ENCODE data around the gene KMT2B. TPM values are rescaled to one million over a fixed set of nuclear protein-coding genes. Genes with fewer than 3 reads are reported as not detected.

The KMT2B gene
- total and polyA plus RNA-seq, 8 donors = 8.3 to 92.4 (median 18.9) TPM

GRCh38 chr19:35738021-35738886 lies 20.5 kb downstream of the KMT2B start:
- Histone ChIP-seq H3K27ac (peak overlapping the region in 1 of 5 donors; percentile 56), H3K4me1 (peaks cover 14 to 36% (median 24%) of the 10 kb centered on the region in 4 donors), H3K4me3 (no peak overlapping the region), H3K27me3 (no peaks in the 10 kb centered on the region), H3K9me3 (no peaks in the 10 kb centered on the region), H3K36me3 (peaks cover 35 to 70% (median 67%) of the 10 kb centered on the region in 4 donors)
- intact Hi-C loops (cut with DNase I; ENCODE audit: low total_unique reads) = no loop called here
- 88 to 93% (median 92%) methylated on average over 19 to 37 of the region's 37 CpGs for WGBS, 5 donors
- no peak for TF ChIP-seq EP300 (IDR thresholded peaks at IDR 0.05)
- TF ChIP-seq POLR2A (IDR thresholded peaks at IDR 0.05) = no peak
- no peak for TF ChIP-seq POLR2AphosphoS5 (IDR thresholded peaks at IDR 0.05)
- no peak for TF ChIP-seq CTCF (IDR thresholded peaks at IDR 0.05)
- DNase-seq = no peak

- no peak for TF ChIP-seq CTCF (IDR thresholded peaks at IDR 0.05)
- TF ChIP-seq POLR2A (IDR thresholded peaks at IDR 0.05) = no peak
- TF ChIP-seq EP300 (IDR thresholded peaks at IDR 0.05) = no peak
- Histone ChIP-seq H3K36me3 (peaks cover 35 to 64% (median 62%) of the 10 kb centered on the region in 4 donors), H3K27ac (peak overlapping the region in 2 of 5 donors; percentile 56 to 93), H3K4me1 (peaks cover 15 to 41% (median 25%) of the 10 kb centered on the region in 4 donors), H3K27me3 (no peaks in the 10 kb centered on the region), H3K4me3 (no peak overlapping the region), H3K9me3 (no peaks in the 10 kb centered on the region)
- no peak for DNase-seq
- 59 to 84% (median 75%) methylated on average over 2 of the region's 2 CpGs for WGBS, 5 donors
- intact Hi-C loops (cut with DNase I; ENCODE audit: low total_unique reads) = no loop called here
Observed at GRCh38 chr19:35738887-35739229, 21.1 kb downstream of the KMT2B start.

- H3K4me3 ChIP-seq = peak overlapping the region; percentile 51 to 68 (median 60)
- no peaks in the 10 kb centered on the region for H3K27me3 ChIP-seq
- H3K4me1 ChIP-seq = peaks cover 21 to 47% (median 32%) of the 10 kb centered on the region in 4 donors
- peak overlapping the region in 4 of 5 donors; percentile 81 to 93 (median 92) for H3K27ac ChIP-seq
- H3K9me3 ChIP-seq = no peaks in the 10 kb centered on the region
- 65 to 75% (median 68%) methylated on average over 17 to 29 of the region's 29 CpGs for WGBS, 5 donors
- TF ChIP-seq POLR2AphosphoS5 (IDR thresholded peaks at IDR 0.05) = no peak
- no peak for TF ChIP-seq CTCF (IDR thresholded peaks at IDR 0.05)
- TF ChIP-seq POLR2A (IDR thresholded peaks at IDR 0.05) = no peak
- no peak for TF ChIP-seq EP300 (IDR thresholded peaks at IDR 0.05)
- peaks cover 34 to 59% (median 56%) of the 10 kb centered on the region in 4 donors for H3K36me3 ChIP-seq
- peak in 1 of 2 donors; percentile 21 for DNase-seq
- intact Hi-C loops (cut with DNase I; ENCODE audit: low total_unique reads) = no loop called here
Observed at GRCh38 chr19:35739275-35740107, 21.7 kb downstream of the KMT2B start.

GRCh38 chr19:35740108-35740422 lies 22.3 kb downstream of the KMT2B start:
- Histone ChIP-seq H3K9me3 (no peaks in the 10 kb centered on the region), H3K36me3 (peaks cover 30 to 53% (median 50%) of the 10 kb centered on the region in 4 donors), H3K4me1 (peaks cover 23 to 50% (median 34%) of the 10 kb centered on the region in 4 donors), H3K27me3 (no peaks in the 10 kb centered on the region), H3K4me3 (peak overlapping the region; percentile 51 to 68 (median 60)), H3K27ac (peak overlapping the region; percentile 80 to 93 (median 91))
- 0 to 6% (median 3%) methylated on average over 11 to 16 of the region's 16 CpGs for WGBS, 5 donors
- TF ChIP-seq POLR2AphosphoS5 (IDR thresholded peaks at IDR 0.05) = no peak
- TF ChIP-seq POLR2A (IDR thresholded peaks at IDR 0.05) = no peak
- TF ChIP-seq EP300 (IDR thresholded peaks at IDR 0.05) = no peak
- TF ChIP-seq CTCF (IDR thresholded peaks at IDR 0.05) = no peak
- intact Hi-C loops (cut with DNase I; ENCODE audit: low total_unique reads) = no loop called here
- no peak for DNase-seq
